Type B pancreatic cell (in vitro differentiated cells): ENCODE data around the gene POGZ. TPM values are rescaled to one million over a fixed set of nuclear protein-coding genes. Genes with fewer than 3 reads are reported as not detected.
A peak's percentile ranks its signal among the peaks of the same experiment; 100 is the strongest.

ENCODE experiments used
- DNase-seq: peaks from one replicate; pipeline ENCODE4 v3.0.0; 2021; ENCODE audit warnings: mixed read lengths; ENCODE audit not compliant: unreplicated experiment; ENCODE audit errors: extremely low spot score
- H3K27ac Mint-ChIP-seq: 2 replicates; pipeline ENCODE4 v1.8.0; 2021; ENCODE audit warnings: mild to moderate bottlenecking, mixed read lengths
- H3K27me3 Mint-ChIP-seq: 2 replicates; pipeline ENCODE4 v1.8.0; 2021; ENCODE audit warnings: mixed read lengths
- H3K36me3 Mint-ChIP-seq: 2 replicates; pipeline ENCODE4 v1.8.0; 2021; ENCODE audit warnings: mixed read lengths
- H3K4me1 Mint-ChIP-seq: one replicate; pipeline ENCODE4 v1.8.0; 2021; ENCODE audit warnings: mixed read lengths; ENCODE audit not compliant: unreplicated experiment
- H3K4me3 Mint-ChIP-seq: 2 replicates; pipeline ENCODE4 v1.8.0; 2021; ENCODE audit warnings: mild to moderate bottlenecking, mixed read lengths
- H3K9me3 Mint-ChIP-seq: 2 replicates; pipeline ENCODE4 v1.8.0; 2021; ENCODE audit warnings: mixed read lengths
- CTCF ChIP-seq: fragments of 200-600 bp; sonication (generic); conservative IDR thresholded peaks from 2 replicates; pipeline ENCODE4 v1.5.0; 2021; ENCODE audit warnings: antibody characterized with exemption, mild to moderate bottlenecking
- total RNA-seq: library from RNA; stranded (reverse); gene quantifications from 2 replicates; pipeline ENCODE4 v1.2.1, GENCODE V29; 2021; ENCODE audit warnings: low replicate concordance

POGZ gene
- total RNA-seq, 1 donor from 2014 or later: 126 TPM

DNA sequence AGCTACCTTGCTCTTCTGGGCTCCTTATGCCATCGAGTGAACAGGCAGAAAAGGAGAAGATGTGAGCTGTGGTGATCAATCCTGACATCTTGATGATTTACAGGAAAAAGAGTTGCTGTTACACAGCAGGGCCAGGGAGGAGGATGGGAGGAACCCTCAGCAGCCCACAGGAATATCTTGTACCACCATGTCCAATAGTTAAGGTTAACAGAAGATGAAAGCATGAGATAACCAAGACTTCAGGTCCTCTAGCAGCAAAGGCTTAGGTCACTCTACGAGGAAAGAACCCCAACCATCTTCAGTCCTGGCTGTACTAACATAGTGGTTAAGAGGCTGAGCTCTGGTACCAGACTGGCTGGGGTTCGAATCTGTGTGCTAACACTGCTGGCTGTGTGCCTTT, 74.7 kb downstream of the POGZ start:
- Mint-ChIP-seq H3K4me1 (no peaks in the 10 kb centered on the region), H3K27ac (no peak overlapping the region), H3K9me3 (no peaks in the 10 kb centered on the region), H3K4me3 (no peak overlapping the region), H3K36me3 (no peaks in the 10 kb centered on the region), H3K27me3 (no peaks in the 10 kb centered on the region)
- no peak for TF ChIP-seq CTCF
- no peak for DNase-seq

DNA sequence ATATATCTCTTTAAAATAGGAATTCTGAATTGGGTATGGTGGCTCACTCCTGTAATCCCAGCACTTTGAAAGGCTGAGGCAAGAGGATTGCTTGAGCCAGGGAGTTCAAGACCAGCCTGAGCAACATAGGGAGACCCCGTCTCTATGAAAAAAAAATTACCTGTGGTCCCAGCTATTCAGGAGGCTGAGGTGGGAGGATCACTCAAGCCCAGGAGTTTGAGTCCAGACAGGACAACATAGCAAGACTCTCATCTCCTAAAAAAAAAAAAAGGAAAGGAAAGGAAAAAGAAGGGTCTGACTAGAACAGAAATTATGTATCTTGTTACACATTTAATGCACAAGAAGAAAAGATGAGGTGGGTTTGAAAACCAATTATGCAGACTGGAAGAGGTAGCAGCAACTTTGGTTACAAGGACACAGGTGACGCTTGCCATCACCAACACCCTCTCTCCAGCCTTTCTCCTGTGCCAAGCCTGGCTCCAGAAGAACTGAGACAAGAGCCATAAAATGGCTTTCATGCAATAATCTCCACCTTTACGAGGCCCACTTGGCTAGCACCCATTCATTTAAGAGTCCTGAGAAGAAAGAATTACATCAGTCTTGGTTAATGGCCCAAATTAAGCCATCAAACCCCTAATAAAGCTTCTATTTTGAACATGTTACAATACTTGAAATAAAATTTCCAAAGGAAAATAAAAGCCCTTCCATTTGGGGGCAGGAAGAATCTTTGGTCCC, 82.0 kb downstream of the POGZ start:
- Mint-ChIP-seq H3K4me1 (peaks cover 17% of the 10 kb centered on the region), H3K27me3 (no peaks in the 10 kb centered on the region), H3K27ac (no peak overlapping the region), H3K36me3 (no peaks in the 10 kb centered on the region), H3K9me3 (no peaks in the 10 kb centered on the region), H3K4me3 (no peak overlapping the region)
- no peak for TF ChIP-seq CTCF
- no peak for DNase-seq

GRCh38 chr1:151373196-151373595, 86.1 kb downstream of the POGZ start:
- TF ChIP-seq CTCF: no peak
- no peak for DNase-seq
- Mint-ChIP-seq H3K27me3 (no peaks in the 10 kb centered on the region), H3K27ac (peak overlapping the region; percentile 76), H3K4me3 (peak overlapping the region; percentile 44), H3K4me1 (peaks cover 26% of the 10 kb centered on the region), H3K36me3 (no peaks in the 10 kb centered on the region), H3K9me3 (no peaks in the 10 kb centered on the region)

DNA sequence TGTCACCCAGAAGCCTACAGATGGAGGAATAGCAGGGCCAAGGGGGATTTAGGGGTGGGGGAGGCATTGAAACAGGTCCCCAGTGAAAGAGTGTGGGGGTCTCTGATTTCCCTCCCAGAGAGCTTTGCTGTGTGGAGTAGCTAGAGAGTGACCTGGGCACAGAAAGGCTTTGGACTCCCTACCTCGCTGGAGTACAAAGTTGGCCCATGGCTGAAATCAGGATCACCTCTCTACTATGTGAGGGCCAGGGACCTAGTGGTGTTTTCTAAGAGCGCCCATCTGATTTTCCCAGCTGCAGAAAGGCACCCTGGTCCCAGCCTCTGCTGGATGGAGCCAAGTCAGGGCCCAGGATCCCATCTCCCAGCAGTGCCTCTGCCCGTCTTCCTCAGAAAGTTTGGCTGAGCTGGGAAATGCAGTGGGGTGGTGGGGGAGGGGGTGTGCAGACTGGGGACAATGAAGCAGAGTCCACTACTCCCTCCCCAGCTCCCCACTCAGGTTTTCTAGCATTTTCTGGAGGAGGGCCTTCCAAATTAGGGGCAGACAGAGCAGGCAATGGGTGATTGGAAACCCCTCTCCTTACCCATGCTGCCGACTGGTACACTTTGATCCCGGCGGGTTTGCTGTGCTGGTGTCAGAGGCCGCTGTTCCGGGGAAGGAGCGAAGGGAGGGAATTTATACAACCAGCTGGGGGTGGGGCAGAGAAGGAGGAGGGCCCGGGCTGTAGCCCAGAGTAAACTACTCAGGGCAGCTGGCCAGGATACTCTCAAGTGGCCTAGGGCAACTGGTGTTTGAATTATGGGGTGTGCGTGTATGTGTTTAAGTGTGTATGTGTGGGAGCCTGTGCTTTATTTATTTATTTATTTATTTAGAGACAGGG, 87.0 kb downstream of the POGZ start, which contains the start of gene SELENBP1:
Gene SELENBP1, minus strand, starts transcription at position 648 of the 877 bp plus-strand sequence. Its CDS starts 64 bp downstream, at position 584.
- peaks cover 26% of the 10 kb centered on the region for H3K4me1 Mint-ChIP-seq
- TF ChIP-seq CTCF: no peak
- peak within 1 kb of the TSS; percentile 76 for H3K27ac Mint-ChIP-seq
- peak within 1 kb of the TSS; percentile 84 for H3K4me3 Mint-ChIP-seq
- no peaks in the 10 kb centered on the region for H3K9me3 Mint-ChIP-seq
- no peaks in the 10 kb centered on the region for H3K27me3 Mint-ChIP-seq
- H3K36me3 Mint-ChIP-seq: no peaks in the 10 kb centered on the region
- DNase-seq: no peak

DNA sequence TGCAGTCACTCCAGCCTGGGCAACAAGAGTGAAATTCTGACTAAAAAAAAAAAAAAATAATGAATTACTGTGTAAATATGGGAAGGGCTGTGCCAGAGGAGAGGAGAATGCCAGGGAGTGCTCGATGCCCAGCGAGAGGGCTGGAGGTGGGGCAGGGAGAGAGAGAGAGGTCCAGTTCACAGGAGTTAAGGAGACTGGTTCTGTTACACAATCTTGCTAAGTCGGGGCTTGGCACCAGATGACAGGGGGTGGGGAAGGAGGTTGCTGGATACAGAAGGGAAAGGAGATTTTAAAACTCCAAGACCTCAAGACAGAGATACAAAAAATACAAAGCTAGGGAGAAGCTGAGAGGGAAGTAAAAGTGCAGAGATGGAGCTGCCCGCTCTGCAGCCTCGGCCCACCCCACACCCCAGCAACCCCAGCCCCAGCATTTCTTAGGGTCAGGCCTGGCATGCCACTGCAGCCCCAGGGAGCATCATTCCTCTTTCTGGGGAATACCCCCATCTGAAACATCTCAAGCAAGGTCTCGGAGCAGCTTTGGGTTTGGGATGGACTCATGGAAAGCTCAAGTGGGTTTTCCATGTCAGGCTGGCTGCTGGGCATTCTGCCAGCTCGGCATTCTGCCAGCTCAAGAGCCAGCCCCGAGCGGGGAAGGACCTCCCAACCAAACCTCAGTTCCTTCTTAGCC, 87.8 kb downstream of the POGZ start:
- H3K27me3 Mint-ChIP-seq: no peaks in the 10 kb centered on the region
- H3K36me3 Mint-ChIP-seq: no peaks in the 10 kb centered on the region
- no peaks in the 10 kb centered on the region for H3K9me3 Mint-ChIP-seq
- TF ChIP-seq CTCF: no peak
- no peak for DNase-seq
- peaks cover 26% of the 10 kb centered on the region for H3K4me1 Mint-ChIP-seq
- H3K27ac Mint-ChIP-seq: no peak overlapping the region
- peak overlapping the region; percentile 69 for H3K4me3 Mint-ChIP-seq
